Measurements from ENCODE around the gene PITRM1. TPM values are rescaled to one million over a fixed set of nuclear protein-coding genes. Genes with fewer than 3 reads are reported as not detected.
A peak's percentile ranks its signal among the peaks of the same experiment; 100 is the strongest.
"Not testable (repeated sequence)": the region's sequence is repeated elsewhere in the genome, so short reads cannot be mapped to it uniquely, and the experiment has no call there.

PITRM1 gene
- 10 to 100 TPM; 84.8 to 97.9 TPM for total RNA-seq

- peak; percentile 97 for ATAC-seq
- CTCF ChIA-PET, result interaction anchor here (0.6 to 1.4 kb wide), 3 partner anchors 103 to 959 kb away, joined by 3 read pairs; no protein-coding TSS in a partner anchor
- intact Hi-C loops (cut with DNase I, micrococcal nuclease), result loop anchor here (1.0 to 10.0 kb wide), 4 partner anchors 77 to 218 kb away; partner anchors contain the start of gene PFKP (in 1 of the 2)
Measured at GRCh38 chr10:3172446-3173170, at the start of gene PITRM1. PITRM1 (minus strand) TSS chr10:3172782; CDS start chr10:3172772, 10 bp downstream.

GRCh38 chr10:3222068-3222467 lies 49.5 kb upstream of the PITRM1 start:
- H3K36me3 Mint-ChIP-seq (ENCODE audit: low read depth), result no peaks in the 10 kb centered on the region
- H3K9me3 Mint-ChIP-seq (ENCODE audit: low read depth), result peaks cover 2% of the 10 kb centered on the region
- H3K27me3 Mint-ChIP-seq, result peaks cover 15% of the 10 kb centered on the region
- CTCF ChIA-PET, result no interaction called here
- DNase-seq (peak; percentile 19), ATAC-seq (no peak)
- peaks cover 4% of the 10 kb centered on the region for H3K4me1 Mint-ChIP-seq
- no peak overlapping the region for H3K27ac Mint-ChIP-seq
- H3K4me3 Mint-ChIP-seq, result no peak overlapping the region
- intact Hi-C loops (cut with DNase I, micrococcal nuclease), result no loop called here
- POLR2A ChIA-PET, result no interaction called here

More at GRCh38 chr10:3172446-3173170, at the start of gene PITRM1:
- Mint-ChIP-seq H3K4me3 (peak within 1 kb of the TSS; percentile 78), H3K27me3 (no peaks in the 10 kb centered on the region), H3K27ac (peak within 1 kb of the TSS; percentile 91), H3K4me1 (peaks cover 23% of the 10 kb centered on the region), H3K9me3 (ENCODE audit: low read depth) (no peaks in the 10 kb centered on the region), H3K36me3 (ENCODE audit: low read depth) (peaks cover 30% of the 10 kb centered on the region)
- peak; percentile 99 for DNase-seq
- POLR2A ChIA-PET, result interaction anchor here (0.8 to 1.2 kb wide), 5 partner anchors 8 to 77 kb away, joined by 3 to 4 read pairs (median 3); no protein-coding TSS in a partner anchor

- ATAC-seq; POLR2A ChIA-PET; H3K27ac Mint-ChIP-seq; CTCF ChIA-PET; DNase-seq; H3K36me3 Mint-ChIP-seq (ENCODE audit: low read depth); H3K4me1 Mint-ChIP-seq; H3K4me3 Mint-ChIP-seq; intact Hi-C loops (cut with DNase I, micrococcal nuclease); H3K9me3 Mint-ChIP-seq (ENCODE audit: low read depth): not testable (repeated sequence)
- H3K27me3 Mint-ChIP-seq, result peaks cover 13% of the 10 kb centered on the region
Measured at GRCh38 chr10:3221601-3222000, 49.0 kb upstream of the PITRM1 start.

GRCh38 chr10:3220853-3221252 lies 48.3 kb upstream of the PITRM1 start:
- POLR2A ChIA-PET, result no interaction called here
- CTCF ChIA-PET, result interaction anchor here (0.6 kb wide), 1 partner anchor 109 kb away, joined by 4 read pairs; no protein-coding TSS in a partner anchor
- no peak for DNase-seq
- Mint-ChIP-seq H3K27me3 (peaks cover 13% of the 10 kb centered on the region), H3K27ac (no peak overlapping the region), H3K4me1 (no peaks in the 10 kb centered on the region), H3K9me3 (ENCODE audit: low read depth) (peaks cover 2% of the 10 kb centered on the region), H3K36me3 (ENCODE audit: low read depth) (no peaks in the 10 kb centered on the region), H3K4me3 (no peak overlapping the region)
- no peak for ATAC-seq
- intact Hi-C loops (cut with DNase I, micrococcal nuclease), result no loop called here

- H3K4me1 Mint-ChIP-seq; H3K27ac Mint-ChIP-seq; H3K9me3 Mint-ChIP-seq (ENCODE audit: low read depth); DNase-seq; intact Hi-C loops (cut with DNase I, micrococcal nuclease); POLR2A ChIA-PET; H3K4me3 Mint-ChIP-seq; ATAC-seq; H3K36me3 Mint-ChIP-seq (ENCODE audit: low read depth); CTCF ChIA-PET: not testable (repeated sequence)
- H3K27me3 Mint-ChIP-seq, result peaks cover 16% of the 10 kb centered on the region
Measured at GRCh38 chr10:3219021-3219628, 46.5 kb upstream of the PITRM1 start.

GRCh38 chr10:3217853-3218252 lies 45.3 kb upstream of the PITRM1 start:
- CTCF ChIA-PET, result no interaction called here
- no peak for ATAC-seq
- intact Hi-C loops (cut with DNase I, micrococcal nuclease), result no loop called here
- DNase-seq, result no peak
- no peaks in the 10 kb centered on the region for H3K36me3 Mint-ChIP-seq (ENCODE audit: low read depth)
- H3K27me3 Mint-ChIP-seq, result peaks cover 18% of the 10 kb centered on the region
- POLR2A ChIA-PET, result no interaction called here
- no peak overlapping the region for H3K27ac Mint-ChIP-seq
- H3K4me3 Mint-ChIP-seq, result no peak overlapping the region
- no peaks in the 10 kb centered on the region for H3K4me1 Mint-ChIP-seq
- H3K9me3 Mint-ChIP-seq (ENCODE audit: low read depth), result peaks cover 2% of the 10 kb centered on the region

GRCh38 chr10:3217301-3217700 lies 44.7 kb upstream of the PITRM1 start:
- no peak for ATAC-seq
- Mint-ChIP-seq H3K36me3 (ENCODE audit: low read depth) (no peaks in the 10 kb centered on the region), H3K27me3 (peaks cover 18% of the 10 kb centered on the region), H3K27ac (no peak overlapping the region), H3K4me3 (no peak overlapping the region), H3K9me3 (ENCODE audit: low read depth) (peaks cover 2% of the 10 kb centered on the region), H3K4me1 (no peaks in the 10 kb centered on the region)
- DNase-seq, result no peak
- ChIA-PET POLR2A (interaction anchor here (0.6 kb wide), 1 partner anchor 62 kb away, joined by 7 read pairs; no protein-coding TSS in a partner anchor), CTCF (no interaction called here)
- intact Hi-C loops (cut with DNase I, micrococcal nuclease), result no loop called here

GRCh38 chr10:3215153-3215775 lies 42.7 kb upstream of the PITRM1 start:
- Mint-ChIP-seq H3K36me3 (ENCODE audit: low read depth) (no peaks in the 10 kb centered on the region), H3K9me3 (ENCODE audit: low read depth) (no peaks in the 10 kb centered on the region), H3K27ac (no peak overlapping the region), H3K4me1 (no peaks in the 10 kb centered on the region), H3K4me3 (no peak overlapping the region), H3K27me3 (peaks cover 16% of the 10 kb centered on the region)
- ChIA-PET CTCF (no interaction called here), POLR2A (no interaction called here)
- DNase-seq (no peak), ATAC-seq (no peak)
- intact Hi-C loops (cut with DNase I, micrococcal nuclease), result no loop called here

GRCh38 chr10:3213758-3214515 lies 41.4 kb upstream of the PITRM1 start:
- ATAC-seq (no peak), DNase-seq (no peak)
- H3K4me1 Mint-ChIP-seq, result no peaks in the 10 kb centered on the region
- H3K27me3 Mint-ChIP-seq, result peaks cover 22% of the 10 kb centered on the region
- POLR2A ChIA-PET, result no interaction called here
- CTCF ChIA-PET, result no interaction called here
- H3K9me3 Mint-ChIP-seq (ENCODE audit: low read depth), result no peaks in the 10 kb centered on the region
- H3K36me3 Mint-ChIP-seq (ENCODE audit: low read depth), result no peaks in the 10 kb centered on the region
- H3K4me3 Mint-ChIP-seq, result no peak overlapping the region
- no peak overlapping the region for H3K27ac Mint-ChIP-seq
- intact Hi-C loops (cut with DNase I, micrococcal nuclease), result no loop called here

- CTCF ChIA-PET, result no interaction called here
- DNase-seq (no peak), ATAC-seq (no peak)
- intact Hi-C loops (cut with DNase I, micrococcal nuclease), result no loop called here
- H3K27me3 Mint-ChIP-seq, result peaks cover 25% of the 10 kb centered on the region
- no peaks in the 10 kb centered on the region for H3K4me1 Mint-ChIP-seq
- no peak overlapping the region for H3K27ac Mint-ChIP-seq
- no peak overlapping the region for H3K4me3 Mint-ChIP-seq
- H3K9me3 Mint-ChIP-seq (ENCODE audit: low read depth), result no peaks in the 10 kb centered on the region
- POLR2A ChIA-PET, result no interaction called here
- no peaks in the 10 kb centered on the region for H3K36me3 Mint-ChIP-seq (ENCODE audit: low read depth)
Measured at GRCh38 chr10:3213208-3213607, 40.6 kb upstream of the PITRM1 start.

- CTCF ChIA-PET, result interaction anchor here (0.6 to 0.9 kb wide), 2 partner anchors 13 to 516 kb away, joined by 3 to 5 read pairs; no protein-coding TSS in a partner anchor
- Mint-ChIP-seq H3K9me3 (ENCODE audit: low read depth) (no peaks in the 10 kb centered on the region), H3K4me3 (no peak overlapping the region), H3K36me3 (ENCODE audit: low read depth) (no peaks in the 10 kb centered on the region), H3K4me1 (no peaks in the 10 kb centered on the region), H3K27me3 (peaks cover 45% of the 10 kb centered on the region), H3K27ac (no peak overlapping the region)
- POLR2A ChIA-PET, result no interaction called here
- intact Hi-C loops (cut with DNase I, micrococcal nuclease), result no loop called here
- no peak for ATAC-seq
- DNase-seq, result no peak
Measured at GRCh38 chr10:3210251-3210877, 37.8 kb upstream of the PITRM1 start.
